DMS53 (cell line): ENCODE data around the gene BBS9.
"Not testable (repeated sequence)": the region's sequence is repeated elsewhere in the genome, so short reads cannot be mapped to it uniquely, and the experiment has no call there.

Source experiments
- DNase-seq: peaks from one replicate; lab custom pipeline; 2025; lab: John Stamatoyannopoulos, UW

BBS9 gene

DNA sequence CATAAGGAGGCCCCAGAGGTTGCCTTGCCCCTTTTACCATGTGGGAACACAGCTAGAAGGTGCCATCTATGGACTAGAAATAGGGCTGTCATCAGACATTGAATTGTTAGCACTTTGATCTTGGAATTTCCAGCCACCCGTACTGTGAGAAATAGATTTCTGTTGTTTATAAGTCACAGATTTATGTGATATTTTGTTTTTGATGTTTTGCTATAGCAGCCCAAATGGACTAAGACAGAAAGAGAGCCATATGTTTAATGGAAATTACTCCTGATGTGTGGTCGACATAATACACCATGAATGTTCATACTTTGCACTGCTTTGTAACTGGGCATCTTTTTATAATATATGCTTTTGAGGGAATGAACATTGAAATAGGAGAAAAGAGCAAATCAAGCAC, 302.2 kb downstream of the BBS9 start:
- DNase-seq = no peak

DNA sequence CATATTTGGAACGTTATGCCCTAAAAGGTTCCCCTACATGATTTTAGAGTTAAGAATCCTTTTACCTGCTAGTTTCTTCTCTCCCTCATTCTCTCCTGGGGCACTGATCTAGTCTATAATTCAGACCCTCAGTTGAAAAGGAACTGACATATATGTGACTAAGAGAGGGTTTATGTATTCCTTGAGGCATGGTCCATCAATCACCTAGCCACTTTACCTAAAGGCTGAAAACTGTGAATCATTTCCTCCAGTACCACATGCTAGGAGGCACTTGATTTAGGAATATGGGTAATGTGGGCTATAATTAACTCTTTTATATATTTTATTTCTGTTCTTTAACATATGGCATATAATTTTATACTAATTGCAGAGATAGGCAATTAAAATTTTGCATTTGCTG, 303.5 kb downstream of the BBS9 start:
- DNase-seq = no peak

DNA sequence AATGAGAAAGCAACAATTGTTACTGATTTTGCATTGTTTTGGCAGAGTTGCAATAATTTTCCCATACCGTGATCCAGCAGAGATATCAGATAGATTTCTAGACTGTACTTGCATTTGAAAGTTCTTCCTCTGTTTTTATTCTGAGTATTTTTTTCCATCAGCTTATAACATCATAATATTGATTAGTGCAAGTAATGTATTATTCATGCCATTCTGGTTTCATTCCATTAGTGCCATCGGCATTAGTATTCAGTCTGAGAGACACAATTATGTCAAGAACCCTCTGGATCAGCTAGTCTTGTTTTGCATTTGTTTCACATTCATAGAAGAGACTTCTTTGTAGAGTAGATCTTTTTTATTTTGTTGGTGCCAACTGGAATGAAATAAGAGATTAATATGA, 304.0 kb downstream of the BBS9 start:
- no peak for DNase-seq

DNA sequence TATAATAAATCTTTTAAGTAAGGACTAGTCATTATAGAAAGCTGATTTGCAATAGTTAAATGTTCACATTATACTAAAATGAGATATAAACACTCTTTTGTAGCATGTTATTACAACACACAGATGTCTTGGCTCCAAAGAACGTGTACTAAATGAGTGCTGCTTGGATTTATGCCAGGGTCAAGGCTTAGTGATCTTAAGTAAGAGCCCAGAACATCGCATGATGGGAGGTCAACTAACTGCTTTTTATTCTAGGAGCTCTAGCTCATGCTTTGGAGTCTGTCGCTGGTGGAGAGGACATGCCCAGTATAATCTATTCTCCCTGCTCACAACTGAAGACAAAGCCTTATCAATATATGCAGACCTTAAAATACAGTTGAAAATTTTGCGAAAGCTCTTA, 315.1 kb downstream of the BBS9 start:
- DNase-seq = no peak

DNA sequence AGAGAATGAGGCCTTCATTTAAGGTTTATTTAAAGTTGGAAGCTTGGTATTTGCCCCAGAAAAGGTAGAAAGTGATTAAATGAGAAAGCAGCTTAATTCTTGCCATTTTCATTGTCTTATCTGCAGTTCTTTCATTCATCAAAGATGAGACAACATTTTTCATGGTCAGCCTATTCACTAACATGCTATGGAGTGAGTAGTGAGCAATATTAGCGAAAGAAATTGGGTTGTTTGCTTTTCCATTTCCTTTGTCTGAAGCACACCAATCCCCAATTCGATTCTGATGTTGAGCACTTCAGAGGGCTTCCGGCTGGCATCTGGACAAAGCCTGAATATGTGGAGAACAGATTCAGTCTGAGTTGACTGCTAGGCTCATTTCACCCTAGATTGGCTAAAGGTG, 317.2 kb downstream of the BBS9 start:
- DNase-seq = peak; percentile 50

DNA sequence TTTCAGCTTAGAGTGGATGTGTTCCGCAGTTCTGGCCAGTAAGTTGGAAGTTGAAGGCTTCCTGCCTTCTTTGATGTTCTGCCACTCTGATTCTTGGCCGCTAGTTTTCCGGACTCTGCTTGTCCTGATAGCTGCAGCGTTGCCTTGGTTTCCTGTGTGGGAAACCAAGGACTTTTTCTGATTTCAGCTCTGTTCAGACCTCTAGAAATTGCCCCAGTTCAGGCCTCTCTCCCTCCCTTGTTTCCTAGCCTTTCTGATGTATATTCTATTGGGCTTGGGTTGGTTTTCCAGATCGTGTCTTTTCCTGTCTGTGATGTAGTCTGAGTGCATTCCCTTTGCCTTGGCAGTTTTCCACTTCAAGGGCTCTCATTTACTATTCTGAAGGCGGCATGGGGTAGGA, 318.7 kb downstream of the BBS9 start:
- no peak for DNase-seq

DNA sequence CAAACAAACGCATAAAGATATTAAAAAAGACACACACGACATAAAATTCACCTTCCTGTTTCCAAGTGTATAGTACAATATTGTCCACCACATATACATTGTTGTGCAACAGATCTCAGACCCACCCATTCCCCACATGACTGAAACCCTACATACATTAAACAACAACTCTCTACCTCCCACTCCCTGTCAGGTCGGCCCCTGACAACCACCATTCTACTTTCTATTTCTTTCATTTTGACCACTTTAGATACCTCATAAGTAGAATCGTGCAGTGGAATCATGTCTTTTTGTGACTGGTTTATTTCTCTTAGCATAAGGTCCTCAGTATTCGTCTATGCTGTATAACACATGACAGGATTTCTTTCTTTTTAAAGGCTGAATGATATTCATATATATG, 320.5 kb downstream of the BBS9 start:
- DNase-seq = no peak

DNA sequence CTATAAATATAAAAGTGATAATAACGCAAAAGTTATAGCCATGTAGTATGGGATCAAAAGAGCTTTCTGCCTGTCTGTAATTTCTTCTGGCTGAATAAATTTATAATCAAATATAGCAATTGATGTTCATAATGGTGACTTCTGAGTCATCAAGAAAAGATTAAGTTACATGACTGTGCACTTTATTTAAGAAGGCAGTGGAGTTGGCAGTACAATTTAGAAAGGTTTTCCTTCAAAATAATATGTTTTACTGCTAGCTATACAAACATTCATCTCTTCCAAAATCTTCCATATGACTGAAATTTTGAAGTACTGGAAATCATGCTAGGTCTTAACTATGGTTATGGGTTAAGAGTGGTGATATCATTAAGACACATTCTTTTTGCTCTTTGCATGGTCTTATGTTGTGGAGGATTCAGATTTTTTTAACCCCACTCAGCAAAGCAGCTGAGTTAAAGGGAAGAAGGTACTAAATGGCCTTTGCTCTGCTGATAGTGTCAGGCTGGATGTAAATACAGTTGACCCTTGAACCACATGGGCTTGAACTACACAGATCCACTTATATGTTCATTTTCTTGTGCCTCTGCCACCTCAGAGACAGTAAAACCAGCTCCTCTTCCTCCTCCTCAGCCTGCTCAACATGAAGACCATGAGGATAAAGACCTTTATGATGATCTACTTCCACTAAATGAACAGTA, 323.6 kb downstream of the BBS9 start:
- no peak for DNase-seq

DNA sequence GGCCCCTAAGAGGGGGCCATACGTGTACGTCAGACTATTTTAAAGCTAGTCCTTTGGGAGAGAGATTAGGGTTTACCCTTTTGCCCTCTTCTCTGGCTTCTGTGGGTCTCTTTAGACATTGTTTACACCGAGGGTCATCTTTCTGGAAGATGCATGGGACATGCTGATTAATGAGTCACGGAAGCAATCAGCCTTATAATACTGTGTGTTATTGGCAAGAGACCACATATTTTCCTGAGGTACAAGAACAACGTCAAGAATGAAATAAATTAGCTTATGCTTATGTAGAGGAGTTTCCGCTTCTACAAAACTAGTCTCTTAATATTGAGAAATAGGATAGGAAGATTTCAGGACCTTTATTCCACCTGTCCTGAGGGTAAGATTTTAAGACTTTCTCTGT, 327.7 kb downstream of the BBS9 start:
- DNase-seq = no peak

DNA sequence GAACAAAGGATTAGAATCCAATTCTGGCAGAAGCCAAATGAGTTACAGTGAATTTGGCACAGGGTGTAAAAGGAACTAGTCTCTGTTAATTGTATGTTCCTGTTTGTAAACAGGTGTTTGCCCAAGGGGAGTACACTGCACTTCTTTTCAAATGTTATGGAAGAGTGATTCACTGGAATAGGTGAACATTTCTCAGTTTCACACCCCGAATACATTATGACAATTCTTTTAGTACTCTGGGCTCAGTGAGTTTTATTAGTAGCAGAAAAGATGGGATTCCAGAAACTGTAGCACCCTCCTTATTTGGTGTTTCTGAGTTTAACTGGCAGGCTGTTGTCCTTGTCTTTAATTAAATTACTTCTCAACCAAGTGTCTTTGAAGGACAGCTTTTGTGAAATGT, 329.2 kb downstream of the BBS9 start:
- DNase-seq = no peak

DNA sequence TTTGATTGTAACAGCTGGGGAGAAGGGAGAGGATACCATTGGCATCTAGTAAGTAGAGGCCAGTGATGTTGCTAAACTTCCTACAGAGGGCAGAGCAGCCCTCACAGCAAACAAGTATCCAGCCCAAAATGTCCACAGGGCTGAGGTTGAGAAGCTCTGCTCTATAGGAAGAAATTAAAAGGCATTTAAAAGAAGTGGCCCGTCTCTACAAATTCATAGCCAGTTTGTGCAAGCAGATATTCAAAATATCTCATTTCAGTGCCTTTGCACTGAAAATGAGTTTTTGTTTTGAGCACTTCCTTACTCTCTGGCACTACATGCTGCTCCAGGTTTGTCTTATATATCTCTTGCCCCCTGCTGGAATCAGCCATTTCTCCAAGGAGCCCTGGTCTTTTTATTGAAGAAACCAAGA, 330.0 kb downstream of the BBS9 start:
- DNase-seq = peak; percentile 76

DNA sequence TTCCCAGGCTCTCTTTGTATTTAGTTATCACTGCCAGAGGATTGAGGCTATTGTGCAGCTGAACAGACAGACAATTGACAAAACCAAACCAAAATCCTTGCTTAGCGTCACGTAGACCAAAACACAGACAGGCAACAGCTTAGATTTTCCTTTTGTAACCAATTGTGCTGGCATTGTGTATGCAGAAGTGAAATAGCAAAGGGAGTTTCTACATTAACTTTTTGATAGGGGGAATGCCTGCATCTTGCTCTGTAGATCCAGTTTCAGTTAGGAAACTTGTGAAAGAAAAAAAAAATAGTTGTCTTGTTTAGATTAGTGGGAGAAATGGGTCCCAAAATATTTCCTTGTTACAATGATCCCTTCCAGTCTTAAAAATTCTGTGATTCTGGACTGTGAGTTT, 333.8 kb downstream of the BBS9 start:
- no peak for DNase-seq

DNA sequence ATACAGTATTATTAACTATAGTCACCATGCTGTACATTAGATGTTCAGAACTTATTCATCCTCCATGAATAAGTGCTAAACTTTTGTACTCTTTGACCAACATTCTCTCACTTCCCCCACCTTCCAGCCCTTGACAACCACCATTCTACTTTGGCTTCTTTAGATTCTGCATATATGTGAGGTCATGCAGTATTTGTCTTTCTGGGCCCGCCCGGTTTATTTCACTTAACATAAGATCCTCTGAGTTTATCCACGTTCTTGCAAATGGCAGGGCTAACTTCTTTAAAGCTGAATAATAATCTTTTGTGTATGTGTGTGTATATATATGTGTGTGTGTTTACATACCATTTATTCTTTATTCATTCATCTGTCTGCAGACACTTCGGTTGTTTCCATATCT, 336.8 kb downstream of the BBS9 start:
- no peak for DNase-seq

DNA sequence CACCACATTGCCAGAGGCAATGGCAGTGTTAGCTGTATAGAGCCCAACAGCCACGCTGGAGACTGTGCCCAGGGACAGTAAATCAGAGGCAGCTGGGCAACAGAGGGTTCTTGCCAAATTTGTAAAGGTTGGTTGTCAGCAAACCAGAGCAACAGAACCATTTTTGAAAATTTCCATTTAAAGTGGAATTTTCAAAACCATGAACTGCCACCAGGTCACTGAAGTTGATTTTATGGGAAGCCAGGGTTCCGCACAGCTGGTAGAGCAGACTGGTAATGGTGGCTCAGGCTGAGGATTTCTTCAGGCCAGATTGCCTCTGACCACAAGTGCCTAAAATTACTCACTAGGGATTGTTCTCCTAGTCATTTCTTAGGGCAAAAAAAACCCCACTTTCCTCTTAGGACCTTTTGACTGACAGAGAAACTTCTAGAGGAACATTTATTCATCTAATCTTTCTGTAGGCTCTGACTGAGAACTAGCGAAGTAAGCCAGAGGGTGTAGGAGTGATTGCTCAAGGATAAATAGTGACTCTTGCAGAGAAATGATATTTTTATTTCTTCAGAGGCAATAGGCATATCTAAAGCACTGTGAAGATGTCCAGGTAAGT, 342.4 kb downstream of the BBS9 start:
- DNase-seq = no peak

DNA sequence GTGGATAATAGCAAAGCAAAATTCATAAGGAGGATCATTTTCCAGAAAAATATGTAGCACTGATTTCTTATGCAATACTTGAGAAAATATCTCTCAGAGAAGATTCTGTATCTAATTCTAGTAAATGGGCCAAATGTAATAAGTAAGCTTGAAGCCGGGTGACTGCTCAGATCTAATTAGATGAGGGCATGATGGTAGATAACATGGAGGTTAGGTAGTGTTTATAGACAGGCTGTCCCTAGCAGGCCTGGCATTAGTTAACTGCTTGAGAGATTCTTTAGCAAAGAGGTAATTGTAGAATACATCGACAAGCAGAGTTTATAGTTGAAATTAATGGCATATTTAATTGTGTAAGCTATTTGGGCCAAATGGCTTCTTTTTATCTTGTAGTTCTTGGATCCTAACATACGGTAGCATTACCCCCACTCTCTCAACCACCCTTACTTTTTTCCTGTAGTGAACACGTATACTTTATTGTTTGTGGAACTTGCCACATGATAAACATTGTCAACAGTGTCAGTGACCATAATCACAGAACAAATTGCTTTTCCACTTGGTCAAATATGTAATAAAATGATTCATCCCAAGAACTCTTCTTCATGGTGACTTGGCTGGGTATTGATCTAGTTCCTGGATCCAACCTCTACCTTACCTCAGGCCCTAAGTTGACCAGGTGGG, 343.1 kb downstream of the BBS9 start:
- no peak for DNase-seq

DNA sequence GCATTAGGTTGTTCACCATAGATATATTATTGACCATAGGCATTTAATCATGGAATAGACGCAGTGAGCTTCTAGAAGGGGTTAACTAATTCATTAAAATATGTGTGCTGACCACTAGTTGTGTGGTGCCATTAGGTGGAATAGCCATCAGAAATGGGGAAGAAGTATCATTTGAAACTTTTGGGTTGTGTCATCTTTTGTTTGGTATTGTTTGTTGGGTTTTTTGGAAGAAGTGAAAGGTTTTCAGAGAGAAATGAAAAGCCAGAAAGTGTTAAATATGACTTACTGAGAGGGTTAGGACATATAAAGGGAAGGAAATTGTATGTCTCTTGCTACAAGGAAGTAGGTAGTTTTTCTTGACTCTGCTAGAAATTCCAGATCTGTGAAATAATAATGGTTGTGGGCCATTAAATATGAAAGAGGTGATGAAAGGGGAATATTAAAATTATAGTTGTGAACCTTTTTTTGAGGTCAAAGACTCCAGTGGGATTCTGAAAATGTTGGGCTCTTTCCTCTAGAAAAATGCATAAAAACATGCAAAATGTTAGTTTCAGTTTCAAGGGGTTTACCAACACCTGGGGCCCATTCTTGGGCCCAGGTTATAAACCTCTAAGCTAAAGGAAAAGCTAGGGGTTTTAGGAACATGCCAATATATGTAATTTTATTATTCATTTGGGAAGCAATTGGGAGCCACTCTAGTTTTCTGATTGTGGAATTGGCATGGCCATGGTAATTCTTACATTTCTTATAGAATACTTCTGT, 348.5 kb downstream of the BBS9 start:
- no peak for DNase-seq

DNA sequence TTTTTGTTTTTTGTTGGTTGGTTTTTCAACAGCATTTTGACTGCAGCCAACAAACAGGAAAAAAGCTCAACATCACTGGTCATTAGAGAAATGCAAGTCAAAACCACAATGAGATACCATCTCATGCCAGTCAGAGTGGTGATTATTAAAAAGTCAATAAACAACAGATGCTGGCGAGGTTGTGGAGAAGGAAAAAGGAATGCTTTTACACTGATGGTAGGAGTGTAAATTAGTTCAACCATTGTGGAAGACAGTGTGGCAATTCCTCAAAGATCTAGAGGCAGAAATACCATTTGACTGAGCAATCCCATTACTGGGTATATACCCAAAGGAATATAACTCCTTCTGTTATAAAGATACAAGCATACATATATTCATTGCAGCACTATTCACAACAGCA, 355.1 kb downstream of the BBS9 start:
- not testable (repeated sequence) for DNase-seq

DNA sequence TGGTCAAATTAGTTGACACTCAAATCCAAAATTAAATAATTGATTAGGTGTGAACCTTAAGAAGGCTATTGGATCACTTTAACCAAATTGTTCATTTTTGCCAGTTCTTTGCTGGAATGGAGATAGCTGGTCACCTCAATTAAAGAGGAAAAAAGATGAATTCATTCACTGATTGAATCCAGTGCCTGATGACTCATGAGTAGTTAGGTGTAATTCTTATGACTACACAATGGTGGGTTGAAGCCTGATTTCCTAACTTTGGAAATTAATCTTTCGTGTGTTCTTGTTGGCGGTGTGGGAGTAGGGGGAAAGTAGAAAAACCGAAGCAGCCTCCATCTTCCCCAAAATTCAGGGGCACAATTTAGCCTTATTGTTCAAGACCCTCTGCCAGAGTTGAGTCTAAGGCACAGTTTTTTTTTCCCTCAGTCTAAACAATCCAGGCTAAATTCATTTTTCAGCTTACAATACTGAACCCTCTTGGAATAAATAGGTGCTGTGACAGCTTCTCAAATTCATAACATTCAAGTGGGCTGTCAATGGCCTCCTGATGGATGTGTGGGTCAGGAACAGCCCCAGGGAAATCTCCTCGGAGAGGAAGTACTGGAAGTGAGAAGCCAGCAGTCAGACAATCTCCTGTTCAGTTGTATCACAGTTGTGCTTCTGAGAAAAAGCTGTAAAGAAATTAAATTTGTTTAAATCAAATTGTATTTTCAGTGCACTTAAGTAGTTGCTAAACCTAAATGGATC, 356.6 kb downstream of the BBS9 start:
- no peak for DNase-seq

DNA sequence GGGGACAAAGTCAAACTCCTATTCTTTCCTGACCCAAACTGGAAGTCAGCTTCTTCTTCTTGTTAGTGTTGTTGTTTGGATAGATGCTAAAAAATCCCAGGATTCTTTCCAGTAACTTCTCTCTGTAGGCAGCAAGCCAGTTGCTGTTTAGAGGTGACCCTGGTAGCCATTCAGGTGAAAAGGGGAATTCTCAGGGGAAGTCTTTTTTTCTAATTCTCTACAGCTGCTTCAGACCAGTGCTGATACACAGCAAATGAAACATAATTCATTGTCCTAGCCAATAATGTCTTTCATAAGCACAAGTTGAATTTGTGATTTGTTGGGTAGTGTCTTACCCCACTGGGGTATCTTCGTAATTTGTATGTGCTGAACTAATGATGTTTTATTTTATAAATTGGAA, 357.3 kb downstream of the BBS9 start:
- DNase-seq = no peak

DNA sequence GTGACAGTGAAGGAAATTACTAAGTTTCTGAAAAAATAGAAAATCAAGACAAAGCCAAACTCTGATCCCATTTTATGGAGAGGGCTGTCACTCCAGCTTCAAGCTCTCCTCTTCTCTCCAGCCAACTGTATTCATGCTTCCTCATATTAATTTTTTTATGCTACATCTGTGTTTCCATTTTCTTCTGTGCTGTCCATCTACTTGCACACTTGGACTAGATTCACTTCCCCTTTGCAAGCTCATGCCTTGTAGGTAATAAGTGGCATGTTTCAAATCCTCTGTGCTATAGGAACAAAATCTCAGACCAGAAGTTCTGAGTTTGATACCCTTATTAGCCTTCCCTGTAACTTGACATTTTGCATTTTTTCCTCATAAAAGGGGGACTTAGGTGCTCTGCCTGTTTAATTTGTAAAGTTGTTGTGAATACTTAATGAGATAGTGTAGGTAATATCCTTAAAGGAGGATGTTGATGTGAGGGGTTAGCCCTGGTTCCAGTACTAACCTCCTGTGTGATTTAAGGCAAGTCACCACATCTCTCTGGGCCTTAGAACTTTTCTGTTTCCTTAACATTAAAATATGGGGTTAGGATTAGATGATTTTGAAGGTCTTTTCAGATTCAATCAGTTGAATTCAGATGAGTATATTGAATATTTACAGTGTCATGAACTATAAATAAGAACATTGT, 358.8 kb downstream of the BBS9 start:
- no peak for DNase-seq

DNA sequence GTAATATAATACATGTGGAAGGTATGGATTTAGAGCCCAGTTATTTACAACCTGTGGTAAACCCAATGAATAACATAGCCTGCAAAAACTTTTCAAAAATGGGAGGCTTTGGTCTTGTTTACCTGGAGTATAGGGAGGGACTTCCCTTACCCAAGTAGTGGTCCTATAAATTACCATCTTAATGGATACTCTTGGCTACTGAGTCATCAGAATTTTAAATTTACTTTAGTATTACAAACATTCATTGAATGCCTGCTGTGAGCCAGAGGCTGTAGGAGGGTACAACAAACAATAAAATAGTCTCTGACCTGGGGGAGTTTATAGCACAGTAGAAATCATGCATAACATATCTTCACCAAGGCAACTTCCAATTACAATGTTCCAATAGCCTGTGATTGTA, 365.1 kb downstream of the BBS9 start:
- DNase-seq = no peak

DNA sequence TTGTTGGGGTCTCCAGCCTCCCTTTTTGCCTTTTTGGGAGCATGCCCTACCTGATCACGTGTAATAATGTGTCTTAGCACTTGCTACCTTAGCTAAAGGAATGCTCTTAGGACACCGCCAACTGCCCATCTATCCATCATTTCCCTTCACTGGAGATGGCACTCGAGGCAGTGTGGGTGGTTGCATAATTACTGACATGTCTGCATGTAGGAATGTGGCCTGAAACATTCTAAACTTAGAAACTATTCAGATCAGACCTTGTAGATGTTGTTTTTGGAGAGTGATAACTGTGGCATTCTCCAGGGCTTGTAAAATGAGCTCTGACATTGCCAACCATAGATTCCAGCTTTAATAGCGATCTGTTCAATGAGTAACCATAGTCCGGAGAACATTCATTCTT, 365.8 kb downstream of the BBS9 start:
- no peak for DNase-seq
